ENCODE data around the gene ZNF783.

DNA sequence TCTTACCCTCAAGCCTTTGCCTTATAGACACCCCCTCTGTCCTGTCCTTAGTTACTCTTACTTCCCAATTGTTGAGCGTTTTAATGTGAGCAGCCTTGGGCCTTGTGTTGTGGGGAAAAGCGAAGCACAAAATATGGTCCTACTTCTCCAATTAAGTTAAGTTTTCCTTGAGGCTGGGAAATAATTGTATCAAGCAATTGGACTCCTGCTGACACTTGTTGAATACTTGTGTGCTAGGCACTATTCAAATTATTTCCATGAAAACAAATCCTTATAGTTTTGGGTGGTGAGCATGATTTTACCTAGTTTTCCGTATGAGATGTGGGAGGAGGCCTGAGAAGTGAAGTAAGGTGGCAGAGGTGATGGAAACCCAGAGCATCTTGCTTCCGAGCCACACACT lies 5.4 kb upstream of the ZNF783 start:
- TF ChIP-seq, protein P1, sequence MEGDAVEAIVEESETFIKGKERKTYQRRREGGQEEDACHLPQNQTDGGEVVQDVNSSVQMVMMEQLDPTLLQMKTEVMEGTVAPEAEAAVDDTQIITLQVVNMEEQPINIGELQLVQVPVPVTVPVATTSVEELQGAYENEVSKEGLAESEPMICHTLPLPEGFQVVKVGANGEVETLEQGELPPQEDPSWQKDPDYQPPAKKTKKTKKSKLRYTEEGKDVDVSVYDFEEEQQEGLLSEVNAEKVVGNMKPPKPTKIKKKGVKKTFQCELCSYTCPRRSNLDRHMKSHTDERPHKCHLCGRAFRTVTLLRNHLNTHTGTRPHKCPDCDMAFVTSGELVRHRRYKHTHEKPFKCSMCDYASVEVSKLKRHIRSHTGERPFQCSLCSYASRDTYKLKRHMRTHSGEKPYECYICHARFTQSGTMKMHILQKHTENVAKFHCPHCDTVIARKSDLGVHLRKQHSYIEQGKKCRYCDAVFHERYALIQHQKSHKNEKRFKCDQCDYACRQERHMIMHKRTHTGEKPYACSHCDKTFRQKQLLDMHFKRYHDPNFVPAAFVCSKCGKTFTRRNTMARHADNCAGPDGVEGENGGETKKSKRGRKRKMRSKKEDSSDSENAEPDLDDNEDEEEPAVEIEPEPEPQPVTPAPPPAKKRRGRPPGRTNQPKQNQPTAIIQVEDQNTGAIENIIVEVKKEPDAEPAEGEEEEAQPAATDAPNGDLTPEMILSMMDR (conservative IDR thresholded peaks at IDR 0.05; ENCODE audit: low read depth, low read length) = no peak
- TF ChIP-seq EZH2 (IDR thresholded peaks at IDR 0.05; ENCODE audit: borderline replicate concordance, low read depth, low read length, poor library complexity, severe bottlenecking) = no peak
